ENCODE data around the gene GUK1. TPM values are rescaled to one million over a fixed set of nuclear protein-coding genes. Genes with fewer than 3 reads are reported as not detected.
"Not testable (repeated sequence)": the region's sequence is repeated elsewhere in the genome, so short reads cannot be mapped to it uniquely, and the experiment has no call there.

GUK1 gene
- total and polyA plus RNA-seq, 11 donors = 142 to 358 (median 176) TPM

DNA sequence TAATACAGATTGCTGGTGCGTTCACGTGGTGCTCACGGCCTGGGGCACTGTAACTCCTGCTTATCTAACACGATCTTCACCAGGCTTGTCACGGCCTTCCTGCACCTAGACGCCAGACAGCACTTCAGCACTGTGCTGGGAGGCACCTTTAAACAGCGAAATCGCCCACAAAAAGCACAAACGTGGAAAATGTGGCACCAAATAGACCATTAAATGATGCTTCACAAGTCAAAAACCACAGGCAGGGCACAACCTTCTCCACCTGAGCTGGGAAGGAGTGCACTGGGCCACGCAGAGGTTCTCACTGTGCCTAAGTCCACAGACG is 45.5 kb downstream of the GUK1 start:
- intact Hi-C loops (cut with DNase I) = no loop called here
- Histone ChIP-seq H3K4me3 (no peak overlapping the region), H3K27ac (no peak overlapping the region), H3K27me3 (no peaks in the 10 kb centered on the region), H3K4me1 (no peaks in the 10 kb centered on the region), H3K9me3 (peaks cover 0 to 10% (median 2%) of the 10 kb centered on the region in 12 donors), H3K36me3 (no peaks in the 10 kb centered on the region)
- DNase-seq (no peak), ATAC-seq (no peak)
- TF ChIP-seq POLR2A (IDR thresholded peaks at IDR 0.05) = no peak
- TF ChIP-seq, protein P1, sequence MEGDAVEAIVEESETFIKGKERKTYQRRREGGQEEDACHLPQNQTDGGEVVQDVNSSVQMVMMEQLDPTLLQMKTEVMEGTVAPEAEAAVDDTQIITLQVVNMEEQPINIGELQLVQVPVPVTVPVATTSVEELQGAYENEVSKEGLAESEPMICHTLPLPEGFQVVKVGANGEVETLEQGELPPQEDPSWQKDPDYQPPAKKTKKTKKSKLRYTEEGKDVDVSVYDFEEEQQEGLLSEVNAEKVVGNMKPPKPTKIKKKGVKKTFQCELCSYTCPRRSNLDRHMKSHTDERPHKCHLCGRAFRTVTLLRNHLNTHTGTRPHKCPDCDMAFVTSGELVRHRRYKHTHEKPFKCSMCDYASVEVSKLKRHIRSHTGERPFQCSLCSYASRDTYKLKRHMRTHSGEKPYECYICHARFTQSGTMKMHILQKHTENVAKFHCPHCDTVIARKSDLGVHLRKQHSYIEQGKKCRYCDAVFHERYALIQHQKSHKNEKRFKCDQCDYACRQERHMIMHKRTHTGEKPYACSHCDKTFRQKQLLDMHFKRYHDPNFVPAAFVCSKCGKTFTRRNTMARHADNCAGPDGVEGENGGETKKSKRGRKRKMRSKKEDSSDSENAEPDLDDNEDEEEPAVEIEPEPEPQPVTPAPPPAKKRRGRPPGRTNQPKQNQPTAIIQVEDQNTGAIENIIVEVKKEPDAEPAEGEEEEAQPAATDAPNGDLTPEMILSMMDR (IDR thresholded peaks at IDR 0.05) = no peak
- 71 to 86% (median 76%) methylated on average over 11 of the region's 11 CpGs for WGBS, 4 donors

DNA sequence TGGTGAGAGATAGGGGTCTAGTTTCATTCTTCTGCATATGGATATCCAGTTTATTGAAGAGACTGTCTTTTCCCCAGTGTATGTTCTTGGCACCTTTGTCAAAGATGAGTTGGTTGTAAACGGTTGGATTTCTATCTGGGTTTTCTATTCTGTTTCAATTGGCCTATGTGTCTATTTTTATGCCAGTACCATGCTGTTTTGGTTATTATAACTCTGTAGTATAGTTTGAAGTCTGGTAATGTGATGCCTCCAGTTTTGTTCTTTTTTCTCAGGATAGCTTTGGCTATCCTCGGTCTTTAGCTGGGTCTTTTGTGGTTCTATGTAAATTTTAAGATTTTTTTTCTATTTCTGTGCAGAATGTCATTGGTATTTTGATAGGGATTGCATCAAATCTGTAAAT is 48.2 kb downstream of the GUK1 start:
- 76 to 83% (median 82%) methylated on average over 2 of the region's 2 CpGs for whole genome bisulfite sequencing, 4 donors
- ATAC-seq; intact Hi-C loops (cut with DNase I): not testable (repeated sequence)

DNA sequence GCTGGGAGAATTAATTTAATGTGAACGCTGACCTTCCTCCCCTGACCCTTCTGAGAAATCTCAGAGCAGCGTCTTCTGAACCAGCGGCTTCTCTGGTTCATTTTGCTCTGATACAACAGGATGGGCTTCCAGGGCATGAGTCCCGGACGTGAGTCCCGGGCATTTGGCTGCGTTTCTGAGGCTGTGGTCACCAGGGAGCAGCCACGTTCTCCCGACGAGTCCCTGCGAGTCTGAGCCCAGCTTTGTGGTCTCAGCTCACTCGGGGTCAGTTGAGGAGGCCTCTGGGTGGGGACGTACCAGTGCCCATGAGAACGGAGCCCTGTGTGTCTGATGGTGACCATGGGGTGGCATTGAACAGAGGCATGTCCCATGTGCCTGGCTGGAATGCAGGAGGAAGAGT is 50.1 kb downstream of the GUK1 start:
- peaks cover 0 to 10% (median 2%) of the 10 kb centered on the region in 12 donors for H3K9me3 ChIP-seq
- peaks cover 0 to 5% (median 0%) of the 10 kb centered on the region in 12 donors for H3K4me1 ChIP-seq
- ATAC-seq (no peak), DNase-seq (no peak)
- H3K27me3 ChIP-seq = no peaks in the 10 kb centered on the region
- intact Hi-C loops (cut with DNase I) = no loop called here
- 86 to 90% (median 87%) methylated on average over 14 of the region's 14 CpGs for WGBS, 4 donors
- H3K36me3 ChIP-seq = no peaks in the 10 kb centered on the region
- no peak overlapping the region for H3K4me3 ChIP-seq
- TF ChIP-seq POLR2A (IDR thresholded peaks at IDR 0.05) = no peak
- TF ChIP-seq, protein P1 (IDR thresholded peaks at IDR 0.05) = no peak
- no peak overlapping the region for H3K27ac ChIP-seq

More for the DNA sequence above, 48.2 kb downstream of the GUK1 start:
- H3K9me3 ChIP-seq = peaks cover 0 to 10% (median 2%) of the 10 kb centered on the region in 12 donors
- not testable (repeated sequence) for DNase-seq, H3K4me1 ChIP-seq, H3K36me3 ChIP-seq, H3K27me3 ChIP-seq, H3K4me3 ChIP-seq, H3K27ac ChIP-seq

DNA sequence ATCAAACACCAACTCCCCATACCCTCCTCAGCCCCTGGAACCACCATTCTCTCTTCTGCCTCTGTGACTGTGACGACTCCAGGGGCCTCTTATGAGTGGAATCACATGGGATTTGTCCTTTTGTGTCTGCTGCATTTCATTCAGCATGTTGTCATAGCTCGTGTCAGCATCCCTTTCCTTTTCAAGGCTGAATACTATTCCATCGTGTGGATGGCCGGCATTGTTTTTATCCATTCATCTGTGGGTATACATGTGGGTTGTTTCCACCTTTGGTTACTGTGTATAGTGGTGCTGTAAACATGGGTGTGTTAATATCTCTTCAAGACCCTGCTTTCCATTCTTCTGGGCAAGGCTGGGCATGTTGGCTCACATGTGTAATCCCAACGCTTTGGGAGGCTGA is 50.7 kb downstream of the GUK1 start:
- H3K27me3 ChIP-seq = no peaks in the 10 kb centered on the region
- H3K9me3 ChIP-seq = peaks cover 0 to 10% (median 2%) of the 10 kb centered on the region in 12 donors
- intact Hi-C loops (cut with DNase I) = no loop called here
- no peak for TF ChIP-seq POLR2A (IDR thresholded peaks at IDR 0.05)
- TF ChIP-seq, protein P1 (IDR thresholded peaks at IDR 0.05) = no peak
- 90 to 95% (median 93%) methylated on average over 5 of the region's 5 CpGs for WGBS, 4 donors
- DNase-seq = no peak
- no peaks in the 10 kb centered on the region for H3K36me3 ChIP-seq
- H3K4me3 ChIP-seq = no peak overlapping the region
- no peak overlapping the region for H3K27ac ChIP-seq
- H3K4me1 ChIP-seq = peaks cover 0 to 5% (median 0%) of the 10 kb centered on the region in 12 donors
- ATAC-seq = no peak

DNA sequence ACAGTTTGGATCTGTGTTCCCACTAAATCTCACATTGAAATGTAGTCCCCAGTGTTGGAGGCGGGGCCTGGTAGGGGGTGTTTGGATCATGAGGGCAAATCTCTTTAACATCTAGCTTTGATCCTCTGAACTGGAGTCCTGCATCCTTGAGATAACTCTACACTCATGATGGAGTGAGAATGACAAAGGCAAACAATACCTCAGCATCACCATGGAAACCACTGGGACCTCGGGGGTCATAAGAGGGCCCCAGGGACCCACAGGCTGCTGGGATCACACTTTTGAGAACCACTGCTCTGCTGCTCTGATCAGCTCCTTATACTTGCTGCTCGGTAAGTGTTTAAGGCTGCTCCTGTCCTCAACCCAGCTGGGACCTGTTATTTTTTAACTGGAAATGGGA is 54.4 kb downstream of the GUK1 start:
- Histone ChIP-seq H3K4me3 (no peak overlapping the region), H3K36me3 (no peaks in the 10 kb centered on the region), H3K27ac (no peak overlapping the region), H3K4me1 (peaks cover 0 to 5% (median 0%) of the 10 kb centered on the region in 12 donors), H3K27me3 (no peaks in the 10 kb centered on the region), H3K9me3 (peaks cover 0 to 16% (median 11%) of the 10 kb centered on the region in 12 donors)
- TF ChIP-seq, protein P1 (IDR thresholded peaks at IDR 0.05) = no peak
- TF ChIP-seq POLR2A (IDR thresholded peaks at IDR 0.05) = no peak
- WGBS, 4 donors = 78 to 85% (median 80%) methylated on average over 3 of the region's 3 CpGs
- DNase-seq (no peak), ATAC-seq (no peak)
- intact Hi-C loops (cut with DNase I) = no loop called here
